Measurements from ENCODE around the gene CLEC18B.
"Not testable (repeated sequence)": the region's sequence is repeated elsewhere in the genome, so short reads cannot be mapped to it uniquely, and the experiment has no call there.

Gene CLEC18B

DNA sequence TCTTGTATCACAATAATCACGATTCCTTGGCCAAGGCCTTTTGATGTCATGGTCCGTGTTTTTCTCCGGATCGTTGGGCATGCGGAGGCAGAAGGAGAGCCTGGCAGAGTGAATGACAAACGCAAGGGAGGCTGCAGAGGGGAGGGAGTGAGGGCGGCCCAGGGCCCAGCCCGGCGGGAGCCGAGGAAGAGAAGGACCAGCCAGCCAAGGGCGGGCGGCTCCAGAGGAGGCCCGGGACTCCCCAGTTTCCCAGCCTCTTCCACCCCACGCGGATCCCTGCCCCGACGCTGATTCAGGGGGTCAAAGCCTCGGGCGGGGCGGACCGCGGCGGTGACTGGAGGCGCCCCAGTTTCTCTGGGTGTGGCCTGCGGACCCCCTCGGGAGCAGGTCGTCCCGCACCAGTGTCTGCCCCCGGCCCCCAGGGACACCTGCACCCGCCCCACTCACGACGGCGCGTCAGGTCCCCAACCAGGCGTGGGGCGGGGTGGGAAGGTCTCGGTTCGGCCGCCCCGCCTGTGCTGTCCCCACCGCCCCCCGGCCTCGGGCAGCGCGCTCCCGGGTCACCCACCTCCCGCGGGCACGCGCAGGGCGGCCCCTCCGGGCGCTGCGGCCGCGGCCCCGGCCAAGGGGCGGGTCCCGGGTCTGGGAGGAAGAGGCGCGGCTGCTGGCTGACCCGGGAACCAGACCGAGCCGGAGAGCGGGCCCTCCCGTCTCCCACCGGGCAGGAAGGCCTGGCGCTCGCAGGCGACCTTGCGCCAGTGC is 14.5 kb downstream of the CLEC18B start:
- not testable (repeated sequence) for DNase-seq (ENCODE audit: low read depth)

DNA sequence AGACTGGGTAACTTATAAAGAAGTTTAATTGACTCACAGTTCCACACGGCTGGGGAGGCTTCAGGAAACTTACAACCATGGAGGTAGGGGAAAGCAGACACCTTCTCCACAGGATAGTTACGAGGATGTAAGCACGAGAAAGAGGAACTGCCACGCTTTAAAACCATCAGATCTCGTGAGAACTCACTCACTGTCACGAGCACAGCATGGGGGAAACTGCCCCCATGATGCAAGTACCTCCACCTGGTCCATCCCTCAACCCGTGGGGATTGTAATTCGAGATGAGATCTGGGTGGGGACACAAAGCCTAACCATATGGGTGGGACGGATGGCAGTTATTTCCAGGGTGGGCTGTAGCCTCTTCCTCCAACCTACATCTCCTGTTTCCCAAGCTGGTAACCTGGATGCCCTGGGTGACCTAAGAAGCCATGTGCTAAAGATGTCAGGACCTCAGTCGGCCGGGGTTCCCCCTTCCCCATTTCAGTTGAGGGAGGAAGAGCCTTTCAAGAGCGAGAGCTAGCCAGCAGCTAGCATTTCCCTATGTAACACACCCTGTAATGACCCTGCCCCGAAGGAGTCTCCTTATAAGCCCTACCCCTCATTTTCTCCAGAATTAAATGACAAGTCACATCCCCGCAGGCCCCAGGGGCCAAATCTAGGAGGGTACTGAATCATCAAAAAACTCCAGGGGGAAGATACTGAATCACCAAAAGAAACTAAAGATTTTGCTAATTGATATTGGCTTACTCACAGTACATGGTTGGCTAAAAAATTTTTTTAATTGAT is 16.9 kb downstream of the CLEC18B start:
- not testable (repeated sequence) for DNase-seq (ENCODE audit: low read depth)

DNA sequence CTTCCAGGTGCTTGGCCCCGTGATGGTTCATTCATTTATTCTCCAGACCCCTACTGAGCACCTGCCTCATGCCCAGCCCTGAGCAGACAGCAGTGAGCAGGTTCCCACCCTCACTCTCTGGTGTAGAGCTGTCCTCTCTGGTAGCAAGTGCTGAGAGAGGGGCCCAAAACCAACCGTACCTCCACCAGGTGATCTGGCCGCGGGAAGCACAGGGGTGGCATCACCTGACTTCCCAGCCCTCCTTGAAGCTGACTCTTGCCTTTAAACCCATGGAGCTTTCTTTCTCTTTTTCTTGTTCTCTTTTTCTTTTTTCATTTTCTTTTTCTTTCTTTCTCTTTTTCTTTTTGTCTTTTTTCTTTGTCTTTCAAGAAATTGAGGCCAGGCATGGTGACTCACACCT is 21.0 kb downstream of the CLEC18B start:
- not testable (repeated sequence) for DNase-seq (ENCODE audit: low read depth)

DNA sequence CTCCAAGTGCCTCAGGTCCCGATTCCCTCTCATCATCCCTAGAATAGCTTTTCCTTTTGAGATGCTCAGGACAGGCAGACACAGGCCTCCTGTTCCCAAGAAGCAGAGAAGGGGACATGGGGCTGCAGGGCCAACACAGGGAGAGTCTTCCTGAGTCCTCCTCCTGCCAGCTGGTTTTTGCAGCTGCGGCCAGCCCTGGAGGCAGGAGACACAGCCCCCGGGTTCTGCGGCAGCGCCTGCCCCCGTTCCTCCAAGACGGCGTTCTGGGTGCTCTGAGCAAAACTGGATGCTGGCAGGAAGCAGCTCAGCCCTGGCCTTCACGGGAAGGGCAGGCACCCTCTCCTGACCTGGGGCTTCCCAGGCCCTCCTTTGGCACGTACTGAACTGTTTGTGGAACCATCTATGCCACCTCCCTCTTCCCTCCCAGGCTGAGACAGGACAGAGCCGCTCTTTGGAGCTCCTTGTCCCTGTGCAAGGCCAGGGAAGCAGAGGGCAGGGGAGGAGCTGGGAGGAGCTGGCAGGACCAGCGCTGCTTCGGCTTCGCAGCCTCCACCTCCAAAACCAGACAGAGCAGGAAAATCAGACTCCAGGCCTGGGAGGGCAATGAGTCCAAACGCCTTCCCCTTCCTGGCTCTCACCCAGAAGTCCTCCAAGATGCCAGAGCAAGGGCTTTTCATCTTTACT is 22.9 kb downstream of the CLEC18B start:
- DNase-seq (ENCODE audit: low read depth) = not testable (repeated sequence)

DNA sequence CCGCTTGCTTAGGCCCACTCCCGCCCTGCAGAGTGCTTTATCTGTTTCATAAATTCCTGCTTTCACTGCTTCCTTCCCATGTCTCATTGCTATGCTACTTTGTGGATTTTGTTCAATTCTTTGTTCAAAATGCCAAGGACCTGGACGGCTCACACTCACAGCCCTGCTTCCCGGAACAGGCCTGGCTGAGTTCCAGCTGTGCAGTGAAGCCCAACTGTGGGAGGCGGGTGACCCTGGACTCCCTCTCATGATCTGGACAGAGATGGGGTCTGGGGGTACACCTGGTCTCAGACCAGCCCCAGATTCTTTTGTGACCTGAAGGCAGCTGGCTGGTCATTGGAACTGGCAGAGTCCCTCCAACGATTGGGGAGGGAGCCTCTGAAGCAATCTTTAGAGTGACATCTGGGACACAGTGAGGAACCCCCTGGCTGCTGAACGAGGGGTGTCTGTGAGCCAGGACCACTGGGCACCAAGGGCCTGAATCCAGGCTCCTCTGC is 24.7 kb downstream of the CLEC18B start:
- DNase-seq (ENCODE audit: low read depth) = not testable (repeated sequence)

DNA sequence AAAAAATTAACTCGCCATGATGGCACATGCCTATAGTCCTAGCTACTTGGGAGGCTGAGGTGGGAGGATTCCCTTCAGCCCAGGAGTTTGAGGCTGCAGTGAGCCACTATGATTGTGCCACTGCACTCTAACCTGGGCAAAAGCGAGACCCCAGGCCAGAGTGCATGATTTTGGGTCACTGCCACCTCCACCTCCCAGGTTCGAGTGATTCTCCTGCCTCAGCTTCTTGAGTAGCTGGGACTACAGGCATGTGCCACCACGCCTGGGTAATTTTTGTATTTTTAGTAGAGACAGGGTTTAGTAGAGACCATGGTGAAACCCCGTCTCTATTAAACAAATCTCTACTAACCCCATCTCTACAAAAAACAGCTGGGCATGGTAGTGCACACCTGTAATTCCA is 26.7 kb downstream of the CLEC18B start:
- DNase-seq (ENCODE audit: low read depth) = not testable (repeated sequence)

DNA sequence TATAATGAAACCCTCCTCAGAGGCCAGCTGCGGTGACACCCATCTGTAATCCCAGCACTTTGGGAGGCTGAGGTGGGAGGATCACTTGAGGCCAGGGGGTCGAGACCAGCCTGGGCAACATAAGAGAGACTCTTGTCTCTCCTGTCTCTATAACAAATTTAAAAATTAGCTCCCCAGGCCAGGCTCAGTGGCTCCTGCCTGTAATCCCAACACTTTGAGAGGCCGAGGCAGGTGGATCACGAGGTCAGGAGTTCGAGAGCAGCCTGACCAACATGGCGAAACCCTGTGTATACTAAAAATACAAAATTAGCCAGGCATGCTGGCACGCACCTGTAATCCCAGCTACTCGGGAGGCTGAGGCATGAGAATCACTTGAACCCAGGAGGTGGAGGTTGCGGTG is 27.1 kb downstream of the CLEC18B start:
- DNase-seq (ENCODE audit: low read depth) = not testable (repeated sequence)

DNA sequence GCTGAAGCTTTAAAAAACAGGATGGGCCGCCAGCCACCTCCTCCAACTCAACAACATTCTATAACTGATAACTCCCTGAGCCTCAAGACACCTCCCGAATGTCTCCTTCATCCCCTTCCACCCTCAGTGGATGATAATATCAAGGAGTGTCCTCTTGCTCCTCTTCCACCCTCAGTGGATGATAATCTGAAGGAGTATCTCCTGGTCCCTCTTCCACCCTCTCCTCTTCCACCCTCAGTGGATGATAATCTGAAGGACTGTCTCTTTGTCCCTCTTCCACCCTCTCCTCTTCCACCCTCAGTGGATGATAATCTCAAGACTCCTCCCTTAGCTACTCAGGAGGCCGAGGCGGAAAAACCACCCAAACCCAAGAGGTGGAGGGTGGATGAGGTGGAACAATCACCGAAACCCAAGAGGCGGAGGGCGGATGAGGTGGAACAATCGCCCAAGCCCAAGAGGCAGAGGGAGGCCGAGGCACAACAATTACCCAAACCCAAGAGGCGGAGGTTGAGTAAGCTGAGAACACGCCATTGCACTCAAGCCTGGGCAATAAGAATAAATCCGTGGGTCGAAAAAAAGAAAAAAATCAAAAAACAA is 29.7 kb downstream of the CLEC18B start:
- not testable (repeated sequence) for DNase-seq (ENCODE audit: low read depth)

DNA sequence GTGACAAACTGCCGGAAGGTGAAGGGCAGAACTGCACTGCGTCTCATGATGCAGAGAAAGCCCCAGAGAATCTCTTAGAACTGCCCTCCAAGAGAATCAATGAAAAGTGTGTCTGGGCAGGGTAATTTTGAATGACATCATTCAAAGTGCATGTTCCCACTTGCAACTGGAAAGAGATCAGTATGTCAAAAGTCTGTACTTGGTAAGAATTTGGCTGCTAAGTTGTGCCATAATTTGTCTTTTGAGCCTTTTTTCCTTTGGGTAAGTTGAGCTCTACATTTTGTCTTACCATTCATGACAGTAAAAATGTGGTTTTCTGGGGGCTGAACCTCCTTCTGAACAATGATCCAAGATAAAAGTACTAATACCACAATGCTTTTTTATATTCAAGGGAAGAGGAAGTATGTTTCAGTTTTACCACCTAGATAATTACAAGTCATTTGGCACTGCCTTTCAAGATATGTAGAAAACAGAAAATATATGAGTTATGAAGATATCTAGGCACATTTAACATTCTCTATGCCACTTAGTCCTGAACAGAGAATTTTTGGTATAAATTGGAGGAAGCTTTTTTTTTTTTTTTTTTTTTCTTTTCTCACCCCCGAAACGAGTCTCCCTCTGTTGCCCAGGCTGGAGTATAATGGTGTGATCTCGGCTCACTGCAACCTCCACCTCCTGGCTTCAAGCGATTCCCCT is 38.8 kb downstream of the CLEC18B start:
- not testable (repeated sequence) for DNase-seq (ENCODE audit: low read depth)

DNA sequence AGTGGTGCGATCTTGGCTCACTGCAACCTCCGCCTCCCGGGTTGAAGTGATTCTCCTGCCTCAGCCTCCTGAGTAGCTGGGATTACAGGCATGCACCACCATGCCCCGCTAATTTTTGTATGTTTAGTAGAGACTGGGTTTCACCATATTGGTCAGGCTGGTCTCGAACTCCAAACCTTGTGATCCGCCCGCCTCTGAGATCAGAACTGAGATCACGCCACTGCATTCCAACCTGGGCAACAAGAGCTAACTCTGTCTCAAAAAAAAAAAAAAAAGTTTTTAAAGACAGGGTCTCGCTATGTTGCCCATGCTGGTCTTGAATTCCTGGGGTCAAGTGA is 47.5 kb downstream of the CLEC18B start:
- not testable (repeated sequence) for DNase-seq (ENCODE audit: low read depth)

DNA sequence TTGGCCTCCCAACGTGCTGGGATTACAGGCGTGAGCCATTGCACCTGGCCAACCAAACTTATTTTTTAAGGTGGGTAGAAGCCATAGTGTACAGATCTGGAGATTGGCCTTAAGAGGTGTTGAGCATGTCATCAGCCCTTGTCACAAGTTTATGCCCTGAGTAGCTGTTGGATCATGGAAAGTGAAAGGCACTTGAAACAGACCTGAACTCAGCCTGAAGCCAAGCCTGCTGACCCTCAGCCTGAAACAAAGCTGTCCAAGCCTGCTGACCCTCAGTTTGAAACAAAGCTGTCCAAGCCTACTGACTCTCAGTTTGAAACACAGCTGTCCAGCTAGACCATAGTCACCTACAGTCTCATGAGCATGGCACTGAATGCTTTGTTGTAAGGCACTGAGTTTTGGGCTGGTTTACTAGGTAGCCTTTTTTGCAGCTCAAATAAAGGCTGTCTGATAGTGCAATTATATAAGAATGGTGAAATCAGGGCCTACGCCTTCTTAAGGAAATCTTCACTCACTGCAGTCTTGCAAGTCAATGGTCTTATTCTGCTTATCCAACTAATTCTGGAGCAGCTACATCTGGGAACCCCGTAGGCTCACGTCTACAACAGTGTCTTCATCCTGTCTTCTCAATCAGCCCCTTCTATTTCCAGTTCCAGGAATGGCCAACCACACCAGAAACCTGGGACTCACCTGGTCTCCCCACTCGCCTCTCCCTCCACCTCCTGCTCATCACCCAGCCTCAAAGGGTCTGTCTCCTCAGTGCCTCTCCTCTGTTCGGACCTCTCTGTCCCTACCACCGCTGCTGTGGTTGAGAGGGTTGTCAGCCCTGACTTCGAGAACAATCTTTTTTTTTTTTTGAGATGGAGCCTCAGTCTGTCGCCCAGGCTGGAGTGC is 48.1 kb downstream of the CLEC18B start:
- no peak for DNase-seq (ENCODE audit: low read depth)

DNA sequence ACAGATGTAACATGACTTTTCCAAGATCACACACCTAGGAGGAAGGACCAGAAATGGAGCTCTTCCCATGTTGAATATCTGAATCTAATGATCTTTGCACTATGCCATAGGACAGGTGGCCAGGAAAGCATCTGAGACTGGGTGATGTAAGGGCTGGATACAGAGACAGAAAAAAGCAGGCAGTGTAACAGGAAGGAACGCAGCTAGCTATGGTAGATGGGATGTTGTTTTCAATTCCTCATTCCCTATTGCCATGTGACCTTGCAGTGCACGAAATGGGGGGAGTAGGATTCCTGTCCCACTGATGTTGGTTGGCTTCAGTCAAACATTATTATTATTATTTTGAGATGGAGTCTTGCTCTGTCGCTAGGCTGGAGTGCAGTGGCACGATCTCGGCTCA is 48.9 kb downstream of the CLEC18B start:
- DNase-seq (ENCODE audit: low read depth) = no peak

DNA sequence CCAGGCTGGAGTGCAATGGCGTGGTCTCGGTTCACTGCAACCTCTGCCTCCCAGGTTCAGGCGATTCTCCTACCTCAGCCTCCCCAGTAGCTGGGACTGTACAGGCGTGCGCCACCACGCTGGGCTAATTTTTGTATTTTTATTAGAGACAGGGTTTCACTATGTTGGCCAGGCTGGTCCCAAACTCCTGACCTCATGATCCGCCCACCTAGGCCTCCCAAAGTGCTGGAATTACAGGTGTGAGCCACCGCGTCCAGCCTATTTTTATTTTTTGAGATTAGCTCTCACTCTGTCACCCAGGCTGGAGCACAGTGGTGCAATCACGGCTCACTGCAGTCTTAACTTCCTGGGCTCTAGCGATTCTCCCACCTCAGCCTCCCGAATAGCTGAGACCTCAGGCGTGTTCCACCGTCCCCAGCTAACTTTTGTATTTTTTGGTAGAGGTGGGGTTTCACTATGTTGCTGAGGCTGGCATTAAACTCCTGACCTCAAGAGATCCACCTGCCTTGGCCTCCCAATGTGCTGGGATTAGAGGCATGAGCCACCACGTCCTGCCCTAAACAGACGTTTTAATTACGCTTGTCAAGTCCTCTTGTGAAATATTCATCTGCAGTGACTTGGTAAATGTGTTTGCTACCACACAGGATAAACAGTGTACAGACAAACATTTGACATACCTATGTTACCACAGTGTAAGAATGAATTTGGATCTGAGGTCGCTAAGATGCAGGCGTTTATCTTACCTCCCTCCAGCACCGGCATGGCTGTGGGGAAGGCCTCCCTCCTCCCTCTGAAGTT is 50.7 kb downstream of the CLEC18B start:
- DNase-seq (ENCODE audit: low read depth) = not testable (repeated sequence)

DNA sequence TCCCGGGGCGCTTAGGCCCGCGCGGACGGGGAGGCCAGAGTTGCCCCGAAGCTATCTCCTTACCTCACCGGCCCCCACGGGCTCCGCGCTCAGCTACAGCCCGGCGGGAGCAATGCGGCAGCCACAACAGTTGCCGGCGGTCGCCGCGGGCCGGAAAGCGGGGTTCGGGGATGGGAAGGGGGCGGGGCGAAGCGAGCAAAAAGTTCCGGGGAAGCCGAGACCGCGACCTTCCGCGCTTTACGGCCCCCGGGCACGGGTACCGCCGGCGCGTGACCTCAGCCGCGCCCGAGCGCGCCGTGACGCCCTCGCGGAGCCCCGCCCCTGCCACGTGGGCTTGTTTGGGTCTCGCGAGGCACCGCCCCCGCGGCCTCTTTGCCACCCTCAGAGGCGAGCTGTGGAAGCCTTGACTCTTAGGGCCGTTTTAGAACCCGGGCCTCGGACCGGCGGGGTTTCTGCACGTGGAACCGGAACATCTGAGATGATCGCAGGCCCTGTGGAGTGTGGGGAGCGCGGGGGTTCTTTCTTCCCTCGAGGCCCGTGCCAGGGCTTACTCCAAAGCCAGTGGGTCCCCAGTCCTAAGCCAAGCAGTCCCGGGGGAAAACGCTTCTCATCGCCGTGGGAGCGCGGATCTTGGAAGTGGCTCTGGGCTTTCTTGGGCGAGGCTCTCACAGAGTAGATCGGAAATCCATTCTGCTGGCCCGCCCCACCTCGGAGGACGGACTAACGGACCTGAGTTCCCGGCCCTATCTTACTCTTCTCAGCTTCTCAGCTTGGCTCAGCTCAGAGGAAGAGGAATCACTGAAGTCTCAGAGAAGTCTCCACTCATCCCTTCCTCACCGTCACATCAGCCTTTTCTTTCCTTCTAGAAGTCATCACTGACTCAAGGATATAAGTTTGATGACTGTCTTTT is 53.0 kb downstream of the CLEC18B start:
- peak; percentile 100 for DNase-seq (ENCODE audit: low read depth)

DNA sequence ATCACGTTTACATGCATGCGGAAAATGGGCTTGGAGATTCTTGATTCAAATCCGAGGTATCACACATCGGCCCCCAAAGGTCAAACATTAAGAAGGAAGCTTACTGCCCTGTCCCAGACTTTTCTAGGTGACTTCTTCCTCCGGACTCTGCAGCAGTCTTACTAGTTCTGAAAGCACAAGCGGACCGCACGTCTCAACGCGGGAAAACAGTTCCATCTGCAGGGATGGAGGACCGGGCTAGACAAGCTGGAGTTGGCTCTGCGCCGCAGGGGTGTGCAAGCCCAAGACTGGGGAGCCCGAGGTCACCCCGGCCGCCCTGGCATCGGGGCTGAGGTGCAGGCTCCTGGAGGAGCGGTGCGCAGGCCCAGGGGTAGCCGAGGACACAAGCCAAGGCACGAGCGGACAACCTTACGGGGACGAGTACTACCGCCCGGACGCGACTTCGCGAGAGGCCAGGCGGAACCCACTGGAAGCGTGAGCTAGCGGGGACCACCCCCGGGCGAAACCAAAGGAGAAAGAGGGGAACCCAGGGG is 53.7 kb downstream of the CLEC18B start:
- DNase-seq (ENCODE audit: low read depth) = peak; percentile 40

DNA sequence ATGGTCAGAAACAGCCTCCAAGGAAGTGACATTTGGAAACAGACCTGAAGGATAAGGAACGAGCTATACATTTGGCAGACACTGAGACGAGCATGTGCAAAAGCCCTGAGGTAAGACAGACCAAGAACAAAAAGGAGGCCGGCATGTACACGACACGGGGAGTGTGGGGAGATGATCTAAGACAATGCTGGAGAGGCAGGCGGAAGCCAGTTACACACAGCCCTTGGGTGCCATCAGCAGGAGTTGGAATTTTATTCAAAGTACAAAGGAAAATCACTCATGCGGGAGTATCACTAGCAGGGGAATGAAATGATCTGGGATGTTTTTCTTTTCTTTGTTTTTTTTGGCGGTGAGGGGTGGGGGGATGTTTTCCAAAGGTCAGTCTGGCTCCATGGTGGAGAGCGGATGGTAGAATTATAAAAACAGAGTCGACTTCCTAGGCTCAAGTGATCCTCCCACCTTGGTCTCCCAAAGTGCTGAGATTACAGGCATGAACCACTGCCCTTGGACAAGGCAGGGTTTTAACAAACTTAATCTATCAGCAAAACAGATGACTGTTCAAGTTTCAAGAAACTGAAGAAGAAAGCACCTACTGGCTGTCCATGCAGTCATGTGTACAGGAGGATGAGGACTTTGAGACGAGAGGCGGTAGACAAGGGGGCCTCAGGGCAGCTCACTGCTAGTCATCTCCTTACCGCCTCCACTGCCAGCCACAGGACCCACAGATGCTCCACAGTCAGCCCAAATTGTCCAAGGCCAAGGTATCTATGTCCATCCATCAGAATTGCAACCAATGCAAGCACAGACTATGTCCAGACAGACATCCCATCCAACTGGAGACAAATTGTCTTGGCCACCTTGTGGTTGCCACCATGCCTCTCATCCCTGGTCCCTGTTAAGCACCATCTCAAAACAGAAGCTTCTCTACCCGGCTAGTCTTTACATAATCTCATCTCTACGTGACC is 59.4 kb downstream of the CLEC18B start:
- DNase-seq (ENCODE audit: low read depth) = not testable (repeated sequence)

Measured in stimulated activated CD8-positive, alpha-beta memory T cell treated with anti-CD3 and anti-CD28 coated beads, Interleukin-4, amount 100 ng/mL, for 24 hours (primary cell).